Measurements from ENCODE around the gene ADAMTS12. TPM values are rescaled to one million over a fixed set of nuclear protein-coding genes. Genes with fewer than 3 reads are reported as not detected.

ADAMTS12 gene
- total and polyA plus RNA-seq, 2 of the 8 experiments (the other 6 are each of a cell fraction or from before 2014, with no cell fraction given): 6.4 to 12.8 TPM

GRCh38 chr5:33526755-33527154, 365.0 kb downstream of the ADAMTS12 start (continued):
- no peak for TF ChIP-seq CHD7 (IDR thresholded peaks at IDR 0.05; ENCODE audit: insufficient replicate concordance, low read length)
- TF ChIP-seq KDM1A (IDR thresholded peaks at IDR 0.05; ENCODE audit: borderline replicate concordance, low read length): no peak
- TF ChIP-seq MAX (IDR thresholded peaks at IDR 0.05): no peak
- no peak for TF ChIP-seq ATF2 (IDR thresholded peaks at IDR 0.05; ENCODE audit: low read length)
- TF ChIP-seq USF2 (IDR thresholded peaks at IDR 0.05; ENCODE audit: low read length): no peak
- no peak for TF ChIP-seq SRF (IDR thresholded peaks at IDR 0.05; ENCODE audit: low read depth, low read length)
- no peak for TF ChIP-seq KDM5A (IDR thresholded peaks at IDR 0.05; ENCODE audit: low read length)
- TF ChIP-seq SIRT6 (IDR thresholded peaks at IDR 0.05; ENCODE audit: low read length): no peak

Measured in H1 (cell line).